GM10266 (cell line): ENCODE data around the gene KCNK1.

Experiments
- DNase-seq: peaks from one replicate; pipeline ENCODE4 v3.0.0; 2012; ENCODE audit errors: extremely low spot score
- TF ChIP-seq, protein P1 (sequence below): IDR thresholded peaks from 2 replicates; pipeline ENCODE4 v1.5.1; 2012; ENCODE audit warnings: mild to moderate bottlenecking, low read depth; ENCODE audit not compliant: control insufficient read depth, insufficient read depth; ENCODE audit errors: missing control alignments

KCNK1 gene

DNA sequence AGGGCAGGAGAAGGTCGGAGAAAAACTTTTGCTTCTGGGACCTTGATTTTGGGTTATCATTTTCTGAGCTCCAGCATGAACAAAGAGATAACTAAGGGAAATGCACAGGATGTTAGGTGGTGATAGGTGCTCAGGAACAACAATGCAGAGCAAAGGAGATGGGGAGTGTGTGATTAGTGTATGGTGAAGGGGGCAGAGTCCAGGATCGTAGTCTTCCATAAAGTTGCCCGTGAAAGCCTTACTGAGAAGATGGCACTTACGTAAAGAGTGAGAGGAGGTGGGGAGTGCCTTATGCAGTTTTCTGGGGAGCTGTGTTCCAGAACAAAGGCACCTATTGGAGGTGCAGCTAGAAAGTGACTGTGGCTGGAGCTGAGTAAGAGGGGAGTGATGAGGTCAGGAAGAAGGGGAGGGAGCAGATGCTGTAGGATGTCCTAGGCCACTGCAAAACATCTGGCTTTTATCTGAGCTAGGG is 11.6 kb downstream of the KCNK1 start:
- TF ChIP-seq, protein P1, sequence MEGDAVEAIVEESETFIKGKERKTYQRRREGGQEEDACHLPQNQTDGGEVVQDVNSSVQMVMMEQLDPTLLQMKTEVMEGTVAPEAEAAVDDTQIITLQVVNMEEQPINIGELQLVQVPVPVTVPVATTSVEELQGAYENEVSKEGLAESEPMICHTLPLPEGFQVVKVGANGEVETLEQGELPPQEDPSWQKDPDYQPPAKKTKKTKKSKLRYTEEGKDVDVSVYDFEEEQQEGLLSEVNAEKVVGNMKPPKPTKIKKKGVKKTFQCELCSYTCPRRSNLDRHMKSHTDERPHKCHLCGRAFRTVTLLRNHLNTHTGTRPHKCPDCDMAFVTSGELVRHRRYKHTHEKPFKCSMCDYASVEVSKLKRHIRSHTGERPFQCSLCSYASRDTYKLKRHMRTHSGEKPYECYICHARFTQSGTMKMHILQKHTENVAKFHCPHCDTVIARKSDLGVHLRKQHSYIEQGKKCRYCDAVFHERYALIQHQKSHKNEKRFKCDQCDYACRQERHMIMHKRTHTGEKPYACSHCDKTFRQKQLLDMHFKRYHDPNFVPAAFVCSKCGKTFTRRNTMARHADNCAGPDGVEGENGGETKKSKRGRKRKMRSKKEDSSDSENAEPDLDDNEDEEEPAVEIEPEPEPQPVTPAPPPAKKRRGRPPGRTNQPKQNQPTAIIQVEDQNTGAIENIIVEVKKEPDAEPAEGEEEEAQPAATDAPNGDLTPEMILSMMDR, result no peak
- DNase-seq, result no peak

DNA sequence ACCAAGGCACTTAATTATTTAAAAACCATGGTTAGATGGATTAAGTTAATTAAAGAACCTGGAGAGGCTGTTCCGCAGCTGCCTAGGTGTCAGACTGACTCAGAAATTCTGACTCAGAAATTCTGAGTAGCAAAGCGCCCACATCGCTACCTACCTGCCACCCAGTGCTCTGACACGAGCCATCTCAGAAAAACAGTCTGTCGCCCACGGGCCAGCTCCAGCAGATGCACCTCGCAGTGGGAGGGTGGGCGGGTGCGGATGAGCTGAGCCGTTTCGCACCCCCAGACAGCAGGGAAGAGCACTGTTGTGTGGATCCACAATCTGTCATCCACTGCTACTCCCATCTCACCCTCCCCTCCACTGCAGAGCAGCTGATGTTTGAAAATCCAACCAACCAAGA is 13.5 kb downstream of the KCNK1 start:
- TF ChIP-seq, protein P1, result no peak
- no peak for DNase-seq

DNA sequence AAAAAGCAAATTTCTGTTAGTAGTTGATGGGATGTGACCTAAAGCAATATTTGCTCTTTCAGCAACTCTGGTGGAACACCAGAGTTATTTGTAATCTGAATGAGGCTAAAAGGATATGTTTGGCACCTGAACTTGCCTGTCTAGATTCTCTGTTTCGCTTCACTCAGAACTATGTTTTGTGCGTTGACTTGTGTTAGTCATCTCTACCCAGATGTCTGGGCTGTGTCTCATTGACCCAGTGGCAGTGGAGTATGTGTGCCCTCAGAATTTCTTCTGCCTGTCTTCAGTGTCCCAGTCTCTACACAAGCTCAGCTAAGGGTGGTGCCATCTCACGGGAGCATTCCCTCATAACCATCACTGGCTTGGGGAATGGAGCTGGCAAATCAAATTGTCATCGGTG is 13.9 kb downstream of the KCNK1 start:
- TF ChIP-seq, protein P1, result no peak
- DNase-seq, result no peak

DNA sequence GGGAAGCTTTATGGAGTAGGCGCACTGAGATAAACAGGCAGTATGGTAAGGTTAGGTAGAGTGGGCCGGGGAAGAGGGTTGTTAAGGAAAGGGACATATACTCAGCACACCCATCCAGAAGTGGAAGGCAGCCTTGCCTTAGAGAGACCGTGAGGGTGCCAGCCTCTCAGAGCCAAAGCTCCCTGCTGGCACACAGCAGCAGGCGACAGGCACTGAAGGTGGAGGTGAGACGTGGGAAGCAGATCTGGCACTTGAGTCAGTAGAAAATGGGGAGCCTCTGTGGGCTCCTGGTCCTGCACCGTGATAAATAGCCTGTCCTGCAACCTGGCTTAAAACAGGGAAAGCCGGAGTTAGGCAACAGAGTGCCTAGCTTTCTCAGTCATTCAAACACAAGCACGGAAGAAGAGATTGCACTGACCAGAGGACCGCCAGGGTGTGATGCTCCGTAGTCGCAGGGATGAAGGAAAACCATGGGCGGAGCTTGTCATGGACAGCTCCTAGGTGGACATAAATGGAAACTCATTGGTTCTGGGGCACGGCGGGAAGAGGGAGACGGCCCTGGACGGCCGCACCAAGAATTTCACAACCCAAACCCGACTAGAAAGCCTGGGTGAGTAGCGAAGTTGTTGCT is 15.5 kb downstream of the KCNK1 start:
- no peak for DNase-seq
- TF ChIP-seq, protein P1, result no peak

DNA sequence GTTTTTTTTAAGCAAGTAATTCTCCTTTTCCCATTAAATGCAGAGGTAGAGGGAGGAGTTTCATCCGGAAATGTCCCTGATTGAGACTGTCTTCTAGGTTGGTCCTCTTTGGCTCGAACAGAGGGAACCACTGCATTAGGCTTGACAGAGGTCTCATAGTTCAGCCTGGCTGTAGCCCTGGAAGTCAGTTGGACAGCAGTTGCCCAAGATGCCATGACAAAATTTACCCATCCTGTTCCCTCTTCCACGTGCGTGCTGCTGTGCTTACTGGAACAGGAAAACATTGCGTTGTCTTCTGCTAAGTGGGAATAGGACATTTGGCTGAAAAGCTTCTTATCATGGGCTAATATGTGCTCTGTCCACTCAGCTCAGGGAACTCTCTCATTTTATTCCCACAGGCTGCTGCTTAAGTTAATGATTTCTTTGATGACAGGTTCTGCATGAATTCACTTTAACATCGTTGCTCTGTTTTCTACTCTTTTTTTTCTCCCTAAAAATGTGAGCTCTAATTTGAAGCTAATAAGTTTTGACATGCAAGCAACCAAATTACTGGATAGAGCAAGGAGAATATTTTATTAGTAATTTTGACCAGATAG is 18.0 kb downstream of the KCNK1 start:
- TF ChIP-seq, protein P1, result no peak
- no peak for DNase-seq

DNA sequence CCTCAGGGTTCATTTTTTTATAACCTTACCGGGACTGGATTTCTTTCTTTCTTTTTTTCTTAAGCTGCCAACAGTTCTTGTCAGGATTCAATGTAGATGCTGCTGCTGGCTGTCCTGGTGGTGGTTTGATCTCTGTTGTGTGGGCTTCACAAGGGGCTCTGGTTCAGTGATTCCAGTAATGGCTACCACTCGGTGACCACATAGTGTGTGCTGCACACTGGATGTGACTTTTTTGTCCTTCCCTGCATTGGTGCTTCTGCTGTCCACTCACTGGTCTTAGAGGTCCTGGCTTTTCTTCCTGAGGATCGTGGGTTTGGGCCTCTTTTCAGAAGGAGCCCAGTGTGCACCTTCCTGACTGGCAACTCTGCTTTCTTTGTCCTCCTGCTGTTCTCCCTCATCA is 18.5 kb downstream of the KCNK1 start:
- DNase-seq, result no peak
- TF ChIP-seq, protein P1, result no peak

DNA sequence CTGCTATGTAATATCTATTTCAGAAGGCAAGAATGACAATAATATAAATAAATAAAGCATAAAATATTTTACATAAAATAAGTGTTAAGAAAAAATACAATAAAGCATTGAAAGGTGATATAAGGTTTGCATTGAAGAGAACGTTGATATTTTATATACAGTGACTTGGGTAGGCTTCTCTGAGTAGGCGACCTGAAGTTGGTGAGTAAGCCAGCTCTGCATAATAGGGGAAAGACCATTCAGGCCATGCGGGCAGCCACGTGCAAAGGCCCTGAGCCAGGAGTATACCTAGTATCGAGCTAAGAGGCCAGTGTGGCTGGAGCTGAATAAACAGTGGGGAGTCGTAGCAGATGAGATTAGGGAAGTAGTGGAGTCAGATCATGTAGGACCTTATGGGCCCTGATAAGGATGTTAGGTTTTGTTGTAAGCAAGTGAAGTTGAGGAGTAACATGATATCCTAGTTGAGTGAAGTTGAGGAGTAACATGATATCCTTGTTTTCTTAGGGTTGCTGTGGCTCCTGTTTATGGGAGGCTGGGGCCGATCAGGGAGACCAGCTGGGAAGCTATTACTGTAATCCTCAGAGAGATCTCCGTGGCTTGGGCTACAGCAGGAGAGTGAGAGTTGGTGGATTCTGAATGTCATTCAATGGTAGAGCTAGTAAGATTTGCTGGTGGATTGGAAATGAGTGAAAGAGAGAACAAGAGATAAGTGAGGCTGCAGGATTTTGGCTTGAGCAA is 22.0 kb downstream of the KCNK1 start:
- TF ChIP-seq, protein P1, result no peak
- DNase-seq, result no peak
